ENCODE results near the gene CDKL4. TPM values are rescaled to one million over a fixed set of nuclear protein-coding genes. Genes with fewer than 3 reads are reported as not detected.

The CDKL4 gene
- polyA plus RNA-seq, 2 of the 4 experiments (the other 2 are of a cell fraction) = 0.06 TPM; not detected in 1

- no peaks in the 10 kb centered on the region for H3K9me3 ChIP-seq
- DNase-seq (ENCODE audit: low read depth in 1 of 2, low spot score in 1 of 2) = no peak
- TF ChIP-seq GATA3 (IDR thresholded peaks at IDR 0.05; ENCODE audit: borderline replicate concordance) = no peak
- TF ChIP-seq EP300 (IDR thresholded peaks at IDR 0.05) = no peak
- no peak for TF ChIP-seq USF2 (IDR thresholded peaks at IDR 0.05)
- TF ChIP-seq E2F6 (IDR thresholded peaks at IDR 0.05; ENCODE audit: borderline replicate concordance, low read depth) = no peak
- TF ChIP-seq REST (IDR thresholded peaks at IDR 0.05) = no peak
- no peak for TF ChIP-seq CHD2 (IDR thresholded peaks at IDR 0.05; ENCODE audit: low read length, partially characterized antibody)
- TF ChIP-seq NPAS2 (CRISPR knock-in tag; IDR thresholded peaks at IDR 0.05; ENCODE audit: borderline replicate concordance) = no peak
- TF ChIP-seq HOXB5 (CRISPR knock-in tag; IDR thresholded peaks at IDR 0.05) = no peak
- no peak for TF ChIP-seq SMC3 (IDR thresholded peaks at IDR 0.05)
- no peak for TF ChIP-seq ZNF302 (CRISPR knock-in tag; IDR thresholded peaks at IDR 0.05)
- TF ChIP-seq HEYL (CRISPR knock-in tag; IDR thresholded peaks at IDR 0.05) = no peak
- no peak for TF ChIP-seq KDM5A (IDR thresholded peaks at IDR 0.05)
- no peak for TF ChIP-seq CBX2 (IDR thresholded peaks at IDR 0.05; ENCODE audit: borderline replicate concordance, low read depth)
- no peak for TF ChIP-seq CEBPB (IDR thresholded peaks at IDR 0.05)
- H3K4me2 ChIP-seq = no peak overlapping the region
- CTCF ChIA-PET = no interaction called here
- POLR2A ChIA-PET = interaction anchor here (0.6 kb wide), 1 partner anchor 13 kb away, joined by 5 read pairs; no protein-coding TSS in a partner anchor
- no peak overlapping the region for H3K4me3 ChIP-seq
- ATAC-seq = no peak
- FAIRE-seq = no peak
- WGBS (ENCODE audit: missing lambda C conversion rate) = 85% methylated on average over 3 of the region's 3 CpGs
- no peaks in the 10 kb centered on the region for H3K4me1 ChIP-seq
- H3K27ac ChIP-seq = no peak overlapping the region
Observed at GRCh38 chr2:39281391-39281790, 37.6 kb upstream of the CDKL4 start.

- peak; percentile 57 to 74; a peak in 5 of 6 replicates for ATAC-seq
Observed at GRCh38 chr2:39275016-39275415, 31.2 kb upstream of the CDKL4 start.

More at GRCh38 chr2:39275016-39275415, 31.2 kb upstream of the CDKL4 start:
- H3K4me3 ChIP-seq = no peak overlapping the region
- H3K4me1 ChIP-seq = 0 out of 3 replicates have a peak, but pooled peaks cover 4% of the 10 kb centered on the region
- WGBS (ENCODE audit: missing lambda C conversion rate) = 77% methylated on average over 1 of the region's 1 CpG
- DNase-seq (ENCODE audit: low read depth in 1 of 2, low spot score in 1 of 2) (no peak), FAIRE-seq (no peak)
- TF ChIP-seq FOSL2 (IDR thresholded peaks at IDR 0.05) (no peak), FOSL2 (CRISPR knock-in tag; IDR thresholded peaks at IDR 0.05) (no peak), BCL3 (IDR thresholded peaks at IDR 0.05) (no peak), FOXS1 (CRISPR knock-in tag; IDR thresholded peaks at IDR 0.05) (no peak), RARB (CRISPR knock-in tag; IDR thresholded peaks at IDR 0.05) (no peak), JUNB (IDR thresholded peaks at IDR 0.05) (no peak), RCOR1 (IDR thresholded peaks at IDR 0.05; ENCODE audit: low read depth, low read length) (no peak), ZC3H11A (IDR thresholded peaks at IDR 0.05) (no peak), HES2 (IDR thresholded peaks at IDR 0.05) (no peak), RNF2 (IDR thresholded peaks at IDR 0.05; ENCODE audit: borderline replicate concordance, low read depth) (no peak), FOSB (CRISPR knock-in tag; IDR thresholded peaks at IDR 0.05) (no peak), PHF8 (IDR thresholded peaks at IDR 0.05; ENCODE audit: borderline replicate concordance, low read depth) (no peak), ATOH8 (CRISPR knock-in tag; IDR thresholded peaks at IDR 0.05; ENCODE audit: low read depth) (no peak), CHD2 (IDR thresholded peaks at IDR 0.05; ENCODE audit: low read length, partially characterized antibody) (no peak), EP300 (IDR thresholded peaks at IDR 0.05) (no peak), EHMT2 (IDR thresholded peaks at IDR 0.05; ENCODE audit: low read depth) (no peak), TP53 (CRISPR knock-in tag; IDR thresholded peaks at IDR 0.05) (no peak), E2F6 (IDR thresholded peaks at IDR 0.05; ENCODE audit: borderline replicate concordance, low read depth) (no peak), ELK1 (IDR thresholded peaks at IDR 0.05; ENCODE audit: low read depth, low read length) (no peak)
- POLR2A ChIA-PET = no interaction called here
- H3K27ac ChIP-seq = no peak overlapping the region
- CTCF ChIA-PET = no interaction called here
- H3K9me3 ChIP-seq = no peaks in the 10 kb centered on the region
- H3K4me2 ChIP-seq = no peak overlapping the region

Data from A549 (cell line).